ENCODE measurements around the gene EVPL. TPM values are rescaled to one million over a fixed set of nuclear protein-coding genes. Genes with fewer than 3 reads are reported as not detected.
"Not testable (repeated sequence)": the region's sequence is repeated elsewhere in the genome, so short reads cannot be mapped to it uniquely, and the experiment has no call there.

The EVPL gene
- total RNA-seq, result 0.02 and 0.05 TPM in 2 replicates

DNA sequence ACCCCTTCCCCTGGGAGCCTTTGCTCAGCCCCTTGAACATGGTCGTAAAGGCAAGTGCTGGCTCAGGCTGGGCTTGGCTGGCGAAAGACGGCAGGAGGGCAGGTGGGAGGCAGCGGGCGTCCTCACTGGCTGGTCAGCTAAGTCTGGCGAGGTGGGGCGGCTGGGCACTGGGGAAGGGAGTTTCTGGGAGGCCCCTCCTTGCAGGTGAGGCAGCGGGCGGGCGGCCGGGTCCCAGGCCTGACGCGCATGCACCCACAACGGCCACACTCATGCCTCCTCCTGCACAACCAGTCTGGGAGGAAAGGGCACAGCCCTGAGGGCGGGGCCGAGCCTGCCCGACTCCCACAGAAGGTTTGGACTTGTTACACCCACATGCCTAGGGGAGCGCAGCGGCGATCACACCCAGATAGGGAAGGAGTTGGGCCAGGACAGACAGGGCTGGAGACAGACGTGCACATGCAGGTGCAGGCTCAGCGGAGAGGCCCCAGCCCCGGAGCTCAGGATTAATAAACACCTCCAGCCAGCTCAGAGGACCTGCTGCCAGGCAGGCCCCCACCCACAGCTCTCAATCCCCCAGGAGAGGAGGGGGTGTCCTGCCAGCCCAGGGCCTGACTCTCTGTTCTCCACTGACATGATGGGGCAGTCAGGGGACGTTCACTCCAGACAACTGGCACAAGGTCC lies at the start of gene EVPL:
EVPL (minus strand) TSS at position 148 of the 681 bp plus-strand sequence; CDS start at position 40, 108 bp downstream.
- intact Hi-C loops (cut with micrococcal nuclease), result no loop called here
- H3K4me3 Mint-ChIP-seq, result no peak within 1 kb of the TSS
- DNase-seq (ENCODE audit: low spot score), result no peak
- H3K27ac Mint-ChIP-seq, result no peak within 1 kb of the TSS
- no peaks in the 10 kb centered on the region for H3K36me3 Mint-ChIP-seq (ENCODE audit: low read depth)
- no peaks in the 10 kb centered on the region for H3K9me3 Mint-ChIP-seq
- H3K4me1 Mint-ChIP-seq (ENCODE audit: low read depth), result peaks cover 8% of the 10 kb centered on the region
- H3K27me3 Mint-ChIP-seq (ENCODE audit: insufficient read depth), result no peaks in the 10 kb centered on the region

DNA sequence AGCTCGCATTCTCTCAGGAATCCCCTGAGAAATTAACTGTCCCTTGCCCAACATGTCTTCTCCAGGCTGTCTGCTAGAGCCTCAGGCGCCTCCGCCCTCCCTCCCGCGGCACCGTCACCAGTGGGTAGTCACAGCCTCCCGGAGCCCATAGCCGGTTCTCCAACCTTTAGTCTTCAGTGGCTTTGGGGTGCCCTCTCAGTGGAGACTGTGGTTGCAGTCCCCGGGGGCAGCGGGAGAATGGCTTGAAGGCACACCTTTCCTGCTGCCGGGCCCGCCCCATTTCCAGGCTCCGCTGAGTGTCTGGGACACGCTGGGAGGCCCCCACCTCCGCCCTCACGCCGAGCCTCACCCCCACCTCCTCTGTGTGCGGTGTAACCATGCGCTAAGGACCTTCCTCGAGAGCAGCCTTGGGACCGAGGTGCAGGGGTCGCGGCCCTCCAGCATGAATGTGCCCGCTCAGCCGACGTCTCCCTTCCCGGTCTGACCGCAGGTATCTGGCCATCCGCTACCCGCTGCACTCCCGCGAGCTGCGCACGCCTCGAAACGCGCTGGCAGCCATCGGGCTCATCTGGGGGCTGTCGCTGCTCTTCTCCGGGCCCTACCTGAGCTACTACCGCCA lies 49.1 kb upstream of the EVPL start:
- H3K4me3 Mint-ChIP-seq, result peak overlapping the region; percentile 75
- peaks cover 32% of the 10 kb centered on the region for H3K4me1 Mint-ChIP-seq (ENCODE audit: low read depth)
- DNase-seq (ENCODE audit: low spot score), result no peak
- intact Hi-C loops (cut with micrococcal nuclease), result no loop called here
- no peaks in the 10 kb centered on the region for H3K9me3 Mint-ChIP-seq
- H3K27ac Mint-ChIP-seq, result peak overlapping the region; percentile 34
- H3K27me3 Mint-ChIP-seq (ENCODE audit: insufficient read depth), result peaks cover 49% of the 10 kb centered on the region
- peaks cover 3% of the 10 kb centered on the region for H3K36me3 Mint-ChIP-seq (ENCODE audit: low read depth)

- DNase-seq (ENCODE audit: low spot score), result no peak
- Mint-ChIP-seq H3K4me1 (ENCODE audit: low read depth) (peaks cover 32% of the 10 kb centered on the region), H3K4me3 (peak overlapping the region; percentile 67), H3K27ac (peak overlapping the region; percentile 70), H3K36me3 (ENCODE audit: low read depth) (peaks cover 3% of the 10 kb centered on the region), H3K9me3 (no peaks in the 10 kb centered on the region), H3K27me3 (ENCODE audit: insufficient read depth) (peaks cover 49% of the 10 kb centered on the region)
- intact Hi-C loops (cut with micrococcal nuclease), result no loop called here
These were observed 48.4 kb upstream of the EVPL start for GRCh38 chr17:76075364-76076145.

GRCh38 chr17:76074390-76075363 lies 47.6 kb upstream of the EVPL start, which contains the start of gene GALR2:
Gene GALR2, plus strand, starts transcription at chr17:76074781. Its CDS starts 103 bp downstream, at chr17:76074884.
- H3K4me3 Mint-ChIP-seq, result peak within 1 kb of the TSS; percentile 67
- H3K4me1 Mint-ChIP-seq (ENCODE audit: low read depth), result peaks cover 39% of the 10 kb centered on the region
- intact Hi-C loops (cut with micrococcal nuclease), result loop anchor here (5.0 kb wide), 1 partner anchor 62 kb away; no protein-coding TSS in a partner anchor
- H3K27ac Mint-ChIP-seq, result peak within 1 kb of the TSS; percentile 70
- no peak for DNase-seq (ENCODE audit: low spot score)
- H3K27me3 Mint-ChIP-seq (ENCODE audit: insufficient read depth), result peaks cover 46% of the 10 kb centered on the region
- H3K9me3 Mint-ChIP-seq, result no peaks in the 10 kb centered on the region
- H3K36me3 Mint-ChIP-seq (ENCODE audit: low read depth), result peaks cover 9% of the 10 kb centered on the region

DNA sequence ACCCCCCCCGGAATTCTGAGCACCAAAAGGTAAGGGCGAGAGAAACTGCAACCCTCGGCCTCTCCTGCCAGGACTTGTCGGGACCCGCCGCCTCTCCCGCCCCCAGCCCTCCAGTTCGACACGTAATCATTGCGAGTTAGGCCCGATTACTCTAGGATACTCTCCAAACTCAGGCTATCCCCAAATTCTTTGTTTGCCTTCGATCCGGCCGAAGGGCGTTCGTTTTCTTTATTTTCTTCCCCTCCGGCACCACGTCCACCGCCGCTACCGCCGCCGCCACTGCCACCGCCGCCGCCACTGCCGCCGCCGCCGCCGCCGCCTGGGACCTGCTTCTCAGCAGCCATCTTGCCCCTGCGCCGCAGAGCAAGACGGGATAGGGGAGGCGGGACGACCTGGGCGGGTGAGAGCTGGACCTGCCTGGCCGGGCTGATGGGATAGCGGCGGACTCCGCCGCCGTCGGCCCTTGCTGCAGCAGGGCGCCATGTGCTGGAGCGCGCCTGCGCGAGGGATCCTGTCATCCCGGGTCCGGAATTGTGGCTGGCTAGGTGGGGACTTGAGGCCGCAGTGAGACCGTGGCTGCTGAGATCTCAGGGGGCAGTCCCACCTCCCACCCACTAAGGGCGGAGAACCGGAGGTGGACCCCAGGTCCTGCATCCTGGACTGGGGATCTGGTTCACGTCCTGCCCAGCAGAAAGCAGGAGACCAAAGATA lies 45.2 kb upstream of the EVPL start, which contains the start of gene SRP68:
SRP68 (minus strand) TSS at position 370 of the 711 bp plus-strand sequence; CDS start at position 344, 26 bp downstream.
- Mint-ChIP-seq H3K9me3 (no peaks in the 10 kb centered on the region), H3K4me3 (peak within 1 kb of the TSS; percentile 97), H3K36me3 (ENCODE audit: low read depth) (peaks cover 15% of the 10 kb centered on the region), H3K27ac (peak within 1 kb of the TSS; percentile 98), H3K4me1 (ENCODE audit: low read depth) (peaks cover 43% of the 10 kb centered on the region), H3K27me3 (ENCODE audit: insufficient read depth) (peaks cover 27% of the 10 kb centered on the region)
- peak; percentile 83 for DNase-seq (ENCODE audit: low spot score)
- intact Hi-C loops (cut with micrococcal nuclease), result loop anchor here (2.0 to 5.0 kb wide), 2 partner anchors 60 to 312 kb away; partner anchors contain the start of gene SPHK1

- Mint-ChIP-seq H3K4me3 (peak overlapping the region; percentile 97), H3K4me1 (ENCODE audit: low read depth) (peaks cover 36% of the 10 kb centered on the region), H3K27me3 (ENCODE audit: insufficient read depth) (peaks cover 22% of the 10 kb centered on the region), H3K27ac (peak overlapping the region; percentile 98), H3K36me3 (ENCODE audit: low read depth) (peaks cover 21% of the 10 kb centered on the region), H3K9me3 (no peaks in the 10 kb centered on the region)
- intact Hi-C loops (cut with micrococcal nuclease), result loop anchor here (1.0 to 5.0 kb wide), 11 partner anchors 8 to 313 kb away; partner anchors contain the start of genes EXOC7, FOXJ1, SPHK1 and UBALD2
- peak; percentile 16 for DNase-seq (ENCODE audit: low spot score)
These were observed 44.5 kb upstream of the EVPL start for GRCh38 chr17:76071531-76072147.

- H3K4me3 Mint-ChIP-seq, result no peak overlapping the region
- H3K27ac Mint-ChIP-seq, result peak overlapping the region; percentile 58
These were observed 38.7 kb upstream of the EVPL start for GRCh38 chr17:76065775-76066174.

GRCh38 chr17:76063875-76064546 lies 36.9 kb upstream of the EVPL start:
- Mint-ChIP-seq H3K4me1 (ENCODE audit: low read depth) (peaks cover 28% of the 10 kb centered on the region), H3K9me3 (no peaks in the 10 kb centered on the region), H3K27me3 (ENCODE audit: insufficient read depth) (no peaks in the 10 kb centered on the region), H3K27ac (peak overlapping the region; percentile 65), H3K36me3 (ENCODE audit: low read depth) (peaks cover 58% of the 10 kb centered on the region), H3K4me3 (peak overlapping the region; percentile 41)
- intact Hi-C loops (cut with micrococcal nuclease), result loop anchor here (1.0 kb wide), 1 partner anchor 7 kb away; no protein-coding TSS in a partner anchor
- DNase-seq (ENCODE audit: low spot score), result no peak

More at GRCh38 chr17:76065775-76066174, 38.7 kb upstream of the EVPL start:
- no peak for DNase-seq (ENCODE audit: low spot score)
- Mint-ChIP-seq H3K27me3 (ENCODE audit: insufficient read depth) (no peaks in the 10 kb centered on the region), H3K4me1 (ENCODE audit: low read depth) (peaks cover 35% of the 10 kb centered on the region), H3K9me3 (no peaks in the 10 kb centered on the region), H3K36me3 (ENCODE audit: low read depth) (peaks cover 56% of the 10 kb centered on the region)
- intact Hi-C loops (cut with micrococcal nuclease), result no loop called here

GRCh38 chr17:76058264-76058663 lies 31.2 kb upstream of the EVPL start:
- intact Hi-C loops (cut with micrococcal nuclease); H3K27ac Mint-ChIP-seq; H3K4me3 Mint-ChIP-seq; H3K9me3 Mint-ChIP-seq; H3K27me3 Mint-ChIP-seq (ENCODE audit: insufficient read depth); DNase-seq (ENCODE audit: low spot score): not testable (repeated sequence)
- Mint-ChIP-seq H3K4me1 (ENCODE audit: low read depth) (peaks cover 11% of the 10 kb centered on the region), H3K36me3 (ENCODE audit: low read depth) (peaks cover 55% of the 10 kb centered on the region)

DNA sequence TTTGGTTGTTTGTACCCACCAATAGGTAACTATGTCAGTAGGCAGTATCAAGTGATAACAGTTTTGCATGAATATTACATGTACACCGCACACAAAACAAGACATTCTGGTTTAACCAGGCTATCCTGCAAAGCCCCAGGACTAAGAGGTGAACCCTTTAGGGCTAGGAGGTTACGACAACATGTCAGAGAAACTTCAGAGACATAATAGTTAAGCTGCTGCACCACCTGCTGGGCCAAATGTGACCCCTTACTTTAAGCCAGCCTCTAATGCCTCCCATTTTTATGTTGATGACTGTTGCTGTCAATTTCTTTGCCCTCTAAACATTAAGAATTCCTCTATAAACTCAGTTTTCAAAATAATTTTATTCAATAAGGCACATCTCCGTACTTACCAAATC lies 29.8 kb upstream of the EVPL start:
- intact Hi-C loops (cut with micrococcal nuclease), result no loop called here
- Mint-ChIP-seq H3K27ac (no peak overlapping the region), H3K9me3 (no peaks in the 10 kb centered on the region), H3K27me3 (ENCODE audit: insufficient read depth) (no peaks in the 10 kb centered on the region), H3K4me3 (no peak overlapping the region), H3K36me3 (ENCODE audit: low read depth) (peaks cover 47% of the 10 kb centered on the region), H3K4me1 (ENCODE audit: low read depth) (peaks cover 14% of the 10 kb centered on the region)
- no peak for DNase-seq (ENCODE audit: low spot score)

- H3K4me3 Mint-ChIP-seq, result no peak overlapping the region
- peaks cover 49% of the 10 kb centered on the region for H3K36me3 Mint-ChIP-seq (ENCODE audit: low read depth)
- no peak for DNase-seq (ENCODE audit: low spot score)
- H3K9me3 Mint-ChIP-seq, result no peaks in the 10 kb centered on the region
- intact Hi-C loops (cut with micrococcal nuclease), result no loop called here
- peaks cover 14% of the 10 kb centered on the region for H3K4me1 Mint-ChIP-seq (ENCODE audit: low read depth)
- no peaks in the 10 kb centered on the region for H3K27me3 Mint-ChIP-seq (ENCODE audit: insufficient read depth)
- H3K27ac Mint-ChIP-seq, result no peak overlapping the region
These were observed 27.0 kb upstream of the EVPL start for GRCh38 chr17:76054112-76054476.
